HepG2 (cell line): ENCODE data around the gene CCDC97. TPM values are rescaled to one million over a fixed set of nuclear protein-coding genes. Genes with fewer than 3 reads are reported as not detected.

Source experiments
- ATF7 ChIP-seq, 2 experiments: fragments of 450-650 bp in 1 of 2; sonication (generic) in 1 of 2; formaldehyde crosslinking in 1 of 2; IDR thresholded peaks; 2 replicates each; pipeline versions ENCODE4 v1.4.0 to v1.6.1; 2016 to 2020; ENCODE audit warnings: antibody characterized with exemption in 1 of 2, mild to moderate bottlenecking in 1 of 2, missing genetic modification reagents in 1 of 2
- PRDM15 ChIP-seq: sonication (generic); formaldehyde crosslinking; IDR thresholded peaks from 2 replicates; pipeline ENCODE4 v1.4.0; 2020; ENCODE audit warnings: missing genetic modification reagents
- SSRP1 ChIP-seq: IDR thresholded peaks from 2 replicates; pipeline ENCODE4 v1.6.1; 2016; ENCODE audit warnings: control low read depth
- TIGD3 ChIP-seq: sonication (generic); formaldehyde crosslinking; IDR thresholded peaks from 2 replicates; pipeline ENCODE4 v1.5.1; 2020; ENCODE audit warnings: mild to moderate bottlenecking, missing genetic modification reagents, borderline replicate concordance
- ZFP41 ChIP-seq: sonication (generic); formaldehyde crosslinking; IDR thresholded peaks from 2 replicates; pipeline ENCODE4 v1.4.0; 2020; ENCODE audit warnings: mild to moderate bottlenecking, missing genetic modification reagents, borderline replicate concordance
- ZNF3 ChIP-seq: IDR thresholded peaks from 2 replicates; pipeline ENCODE4 v1.7.0; 2017; ENCODE audit warnings: inconsistent platforms
- ZNF414 ChIP-seq: sonication (generic); formaldehyde crosslinking; IDR thresholded peaks from 2 replicates; pipeline ENCODE4 v1.5.0; 2020; ENCODE audit warnings: missing genetic modification reagents
- polyA plus RNA-seq, 8 experiments: library from polyadenylated mRNA; depleted of rRNA in 3 of 8; stranded (reverse) in 7 of 8; unstranded in 1 of 8; fragments of >200 nt; fragmentation: Illumina TruSeq in 4 of 8; extraction: Trizol in 4 of 8; gene quantifications; 2 replicates each; pipeline versions ENCODE4 v1.2.1 to v1.2.3, GENCODE V29; 2011 to 2016; ENCODE audit warnings: low read depth in 4 of 8, missing spikeins in 1 of 8, mixed read lengths in 1 of 8; ENCODE audit not compliant: insufficient read depth in 1 of 8
- total RNA-seq, 5 experiments: library from RNA; depleted of rRNA; stranded (reverse); fragments of >200 nt; fragmentation: Illumina TruSeq; extraction: Trizol; gene quantifications; 2 replicates each; pipeline ENCODE4 v1.2.3, GENCODE V29; 2016; ENCODE audit warnings: low read depth in 1 of 5
- TF ChIP-seq, protein P1 (sequence below): sonication (generic); formaldehyde crosslinking; IDR thresholded peaks from 2 replicates; pipeline ENCODE4 v1.4.0; 2020; ENCODE audit warnings: missing genetic modification reagents, borderline replicate concordance
- TF ChIP-seq, protein P2 (sequence below): IDR thresholded peaks from 2 replicates; pipeline ENCODE4 v1.6.1; 2016; ENCODE audit warnings: low read depth, missing genetic modification reagents, missing compliant biosample characterization

CCDC97 gene
- total and polyA plus RNA-seq, 2 of the 13 experiments (the other 11 are each of a cell fraction or from before 2014, with no cell fraction given): 6.2 to 7.3 TPM

- no peak for TF ChIP-seq ATF7 (IDR thresholded peaks at IDR 0.05)
- TF ChIP-seq ATF7 (CRISPR knock-in tag; IDR thresholded peaks at IDR 0.05): no peak
- TF ChIP-seq ZNF414 (CRISPR knock-in tag): peak; percentile 37; the same call in 1 of the 2 replicates
- no peak for TF ChIP-seq ZNF3 (CRISPR knock-in tag)
- TF ChIP-seq, protein P1, sequence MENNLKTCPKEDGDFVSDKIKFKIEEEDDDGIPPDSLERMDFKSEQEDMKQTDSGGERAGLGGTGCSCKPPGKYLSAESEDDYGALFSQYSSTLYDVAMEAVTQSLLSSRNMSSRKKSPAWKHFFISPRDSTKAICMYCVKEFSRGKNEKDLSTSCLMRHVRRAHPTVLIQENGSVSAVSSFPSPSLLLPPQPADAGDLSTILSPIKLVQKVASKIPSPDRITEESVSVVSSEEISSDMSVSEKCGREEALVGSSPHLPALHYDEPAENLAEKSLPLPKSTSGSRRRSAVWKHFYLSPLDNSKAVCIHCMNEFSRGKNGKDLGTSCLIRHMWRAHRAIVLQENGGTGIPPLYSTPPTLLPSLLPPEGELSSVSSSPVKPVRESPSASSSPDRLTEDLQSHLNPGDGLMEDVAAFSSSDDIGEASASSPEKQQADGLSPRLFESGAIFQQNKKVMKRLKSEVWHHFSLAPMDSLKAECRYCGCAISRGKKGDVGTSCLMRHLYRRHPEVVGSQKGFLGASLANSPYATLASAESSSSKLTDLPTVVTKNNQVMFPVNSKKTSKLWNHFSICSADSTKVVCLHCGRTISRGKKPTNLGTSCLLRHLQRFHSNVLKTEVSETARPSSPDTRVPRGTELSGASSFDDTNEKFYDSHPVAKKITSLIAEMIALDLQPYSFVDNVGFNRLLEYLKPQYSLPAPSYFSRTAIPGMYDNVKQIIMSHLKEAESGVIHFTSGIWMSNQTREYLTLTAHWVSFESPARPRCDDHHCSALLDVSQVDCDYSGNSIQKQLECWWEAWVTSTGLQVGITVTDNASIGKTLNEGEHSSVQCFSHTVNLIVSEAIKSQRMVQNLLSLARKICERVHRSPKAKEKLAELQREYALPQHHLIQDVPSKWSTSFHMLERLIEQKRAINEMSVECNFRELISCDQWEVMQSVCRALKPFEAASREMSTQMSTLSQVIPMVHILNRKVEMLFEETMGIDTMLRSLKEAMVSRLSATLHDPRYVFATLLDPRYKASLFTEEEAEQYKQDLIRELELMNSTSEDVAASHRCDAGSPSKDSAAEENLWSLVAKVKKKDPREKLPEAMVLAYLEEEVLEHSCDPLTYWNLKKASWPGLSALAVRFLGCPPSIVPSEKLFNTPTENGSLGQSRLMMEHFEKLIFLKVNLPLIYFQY (CRISPR knock-in tag): no peak
- TF ChIP-seq PRDM15 (CRISPR knock-in tag): no peak
- TF ChIP-seq TIGD3: no peak; the same call in 1 of the 2 replicates
- no peak for TF ChIP-seq ZFP41 (CRISPR knock-in tag)
- TF ChIP-seq, protein P2, sequence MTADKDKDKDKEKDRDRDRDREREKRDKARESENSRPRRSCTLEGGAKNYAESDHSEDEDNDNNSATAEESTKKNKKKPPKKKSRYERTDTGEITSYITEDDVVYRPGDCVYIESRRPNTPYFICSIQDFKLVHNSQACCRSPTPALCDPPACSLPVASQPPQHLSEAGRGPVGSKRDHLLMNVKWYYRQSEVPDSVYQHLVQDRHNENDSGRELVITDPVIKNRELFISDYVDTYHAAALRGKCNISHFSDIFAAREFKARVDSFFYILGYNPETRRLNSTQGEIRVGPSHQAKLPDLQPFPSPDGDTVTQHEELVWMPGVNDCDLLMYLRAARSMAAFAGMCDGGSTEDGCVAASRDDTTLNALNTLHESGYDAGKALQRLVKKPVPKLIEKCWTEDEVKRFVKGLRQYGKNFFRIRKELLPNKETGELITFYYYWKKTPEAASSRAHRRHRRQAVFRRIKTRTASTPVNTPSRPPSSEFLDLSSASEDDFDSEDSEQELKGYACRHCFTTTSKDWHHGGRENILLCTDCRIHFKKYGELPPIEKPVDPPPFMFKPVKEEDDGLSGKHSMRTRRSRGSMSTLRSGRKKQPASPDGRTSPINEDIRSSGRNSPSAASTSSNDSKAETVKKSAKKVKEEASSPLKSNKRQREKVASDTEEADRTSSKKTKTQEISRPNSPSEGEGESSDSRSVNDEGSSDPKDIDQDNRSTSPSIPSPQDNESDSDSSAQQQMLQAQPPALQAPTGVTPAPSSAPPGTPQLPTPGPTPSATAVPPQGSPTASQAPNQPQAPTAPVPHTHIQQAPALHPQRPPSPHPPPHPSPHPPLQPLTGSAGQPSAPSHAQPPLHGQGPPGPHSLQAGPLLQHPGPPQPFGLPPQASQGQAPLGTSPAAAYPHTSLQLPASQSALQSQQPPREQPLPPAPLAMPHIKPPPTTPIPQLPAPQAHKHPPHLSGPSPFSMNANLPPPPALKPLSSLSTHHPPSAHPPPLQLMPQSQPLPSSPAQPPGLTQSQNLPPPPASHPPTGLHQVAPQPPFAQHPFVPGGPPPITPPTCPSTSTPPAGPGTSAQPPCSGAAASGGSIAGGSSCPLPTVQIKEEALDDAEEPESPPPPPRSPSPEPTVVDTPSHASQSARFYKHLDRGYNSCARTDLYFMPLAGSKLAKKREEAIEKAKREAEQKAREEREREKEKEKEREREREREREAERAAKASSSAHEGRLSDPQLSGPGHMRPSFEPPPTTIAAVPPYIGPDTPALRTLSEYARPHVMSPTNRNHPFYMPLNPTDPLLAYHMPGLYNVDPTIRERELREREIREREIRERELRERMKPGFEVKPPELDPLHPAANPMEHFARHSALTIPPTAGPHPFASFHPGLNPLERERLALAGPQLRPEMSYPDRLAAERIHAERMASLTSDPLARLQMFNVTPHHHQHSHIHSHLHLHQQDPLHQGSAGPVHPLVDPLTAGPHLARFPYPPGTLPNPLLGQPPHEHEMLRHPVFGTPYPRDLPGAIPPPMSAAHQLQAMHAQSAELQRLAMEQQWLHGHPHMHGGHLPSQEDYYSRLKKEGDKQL (CRISPR knock-in tag): no peak
- TF ChIP-seq SSRP1 (CRISPR knock-in tag): no peak
Measured at GRCh38 chr19:41363753-41364523, 54.0 kb downstream of the CCDC97 start, which contains the start of gene B9D2 (continued).
